ENCODE data around the gene TOM1. TPM values are rescaled to one million over a fixed set of nuclear protein-coding genes. Genes with fewer than 3 reads are reported as not detected.

Gene TOM1
- total and polyA plus RNA-seq, 4 donors: 17.9 to 53.0 (median 50.5) TPM

GRCh38 chr22:35319244-35319985 lies 19.7 kb downstream of the TOM1 start (continued):
- TF ChIP-seq REST (IDR thresholded peaks at IDR 0.05) (no peak), RXRA (IDR thresholded peaks at IDR 0.05) (no peak), YY1 (IDR thresholded peaks at IDR 0.05) (no peak), HNF4A (conservative IDR thresholded peaks at IDR 0.05) (no peak), FOXA1 (IDR thresholded peaks at IDR 0.05) (no peak), FOXA2 (IDR thresholded peaks at IDR 0.05) (no peak)

- peaks cover 0 to 5% (median under 1%) of the 10 kb centered on the region in 4 donors for H3K4me1 ChIP-seq (ENCODE audit: control insufficient read depth in 4 of 4, insufficient read depth in 4 of 4, low read length in 3 of 4)
- no peak overlapping the region for H3K27ac ChIP-seq (ENCODE audit: low read depth in 1 of 2, low read length in 2 of 2)
- H3K27me3 ChIP-seq (ENCODE audit: control insufficient read depth in 4 of 4, insufficient read depth in 4 of 4, low read length in 3 of 4): no peaks in the 10 kb centered on the region
- 62% methylated on average over 10 of the region's 10 CpGs for WGBS
- no peak overlapping the region for H3K4me3 ChIP-seq (ENCODE audit: low read depth in 1 of 3, low read length in 3 of 3)
- H3K9ac ChIP-seq (ENCODE audit: low read depth in 1 of 2, low read length in 2 of 2): no peak overlapping the region
- no peaks in the 10 kb centered on the region for H3K9me3 ChIP-seq (ENCODE audit: control insufficient read depth in 4 of 4, low read length in 3 of 4)
- no peak for DNase-seq (ENCODE audit: low spot score)
- H3K36me3 ChIP-seq (ENCODE audit: control insufficient read depth in 4 of 4, insufficient read depth in 3 of 4, low read depth in 1 of 4, low read length in 3 of 4): peaks cover 24 to 72% (median 47%) of the 10 kb centered on the region in 4 donors
- no peak for TF ChIP-seq ZBTB33 (IDR thresholded peaks at IDR 0.05)
- no peak for TF ChIP-seq HNF4G (IDR thresholded peaks at IDR 0.05)
- peak in 1 of 2 donors; percentile 29 for TF ChIP-seq RXRA (IDR thresholded peaks at IDR 0.05)
Observed at GRCh38 chr22:35322126-35322525, 22.4 kb downstream of the TOM1 start.

GRCh38 chr22:35322893-35323292 lies 23.2 kb downstream of the TOM1 start:
- no peak overlapping the region for H3K4me3 ChIP-seq (ENCODE audit: low read depth in 1 of 3, low read length in 3 of 3)
- no peak overlapping the region for H3K27ac ChIP-seq (ENCODE audit: low read depth in 1 of 2, low read length in 2 of 2)
- TF ChIP-seq MAX (IDR thresholded peaks at IDR 0.05): no peak
- no peak overlapping the region for H3K9ac ChIP-seq (ENCODE audit: low read depth in 1 of 2, low read length in 2 of 2)
- H3K4me1 ChIP-seq (ENCODE audit: control insufficient read depth in 4 of 4, insufficient read depth in 4 of 4, low read length in 3 of 4): peaks cover 1 to 11% (median 3%) of the 10 kb centered on the region in 4 donors
- no peaks in the 10 kb centered on the region for H3K27me3 ChIP-seq (ENCODE audit: control insufficient read depth in 4 of 4, insufficient read depth in 4 of 4, low read length in 3 of 4)
- WGBS: 94% methylated on average over 15 of the region's 15 CpGs
- no peak for DNase-seq (ENCODE audit: low spot score)
- H3K9me3 ChIP-seq (ENCODE audit: control insufficient read depth in 4 of 4, low read length in 3 of 4): no peaks in the 10 kb centered on the region
- peaks cover 26 to 74% (median 54%) of the 10 kb centered on the region in 4 donors for H3K36me3 ChIP-seq (ENCODE audit: control insufficient read depth in 4 of 4, insufficient read depth in 3 of 4, low read depth in 1 of 4, low read length in 3 of 4)

GRCh38 chr22:35323305-35323704 lies 23.6 kb downstream of the TOM1 start:
- DNase-seq (ENCODE audit: low spot score): no peak
- Histone ChIP-seq H3K9ac (ENCODE audit: low read depth in 1 of 2, low read length in 2 of 2) (no peak overlapping the region), H3K36me3 (ENCODE audit: control insufficient read depth in 4 of 4, insufficient read depth in 3 of 4, low read depth in 1 of 4, low read length in 3 of 4) (peaks cover 26 to 72% (median 51%) of the 10 kb centered on the region in 4 donors), H3K27ac (ENCODE audit: low read depth in 1 of 2, low read length in 2 of 2) (no peak overlapping the region), H3K4me3 (ENCODE audit: low read depth in 1 of 3, low read length in 3 of 3) (no peak overlapping the region), H3K27me3 (ENCODE audit: control insufficient read depth in 4 of 4, insufficient read depth in 4 of 4, low read length in 3 of 4) (no peaks in the 10 kb centered on the region), H3K9me3 (ENCODE audit: control insufficient read depth in 4 of 4, low read length in 3 of 4) (no peaks in the 10 kb centered on the region), H3K4me1 (ENCODE audit: control insufficient read depth in 4 of 4, insufficient read depth in 4 of 4, low read length in 3 of 4) (peaks cover 4 to 16% (median 6%) of the 10 kb centered on the region in 4 donors)
- WGBS: 96% methylated on average over 11 of the region's 11 CpGs
- TF ChIP-seq JUND (IDR thresholded peaks at IDR 0.05) (no peak), REST (IDR thresholded peaks at IDR 0.05) (no peak), MAX (IDR thresholded peaks at IDR 0.05) (no peak), RXRA (IDR thresholded peaks at IDR 0.05) (no peak), RAD21 (IDR thresholded peaks at IDR 0.05) (no peak), FOXA1 (IDR thresholded peaks at IDR 0.05) (no peak), HNF4A (conservative IDR thresholded peaks at IDR 0.05) (no peak), ATF3 (IDR thresholded peaks at IDR 0.05) (no peak)

Measured in liver (tissue), 9 donors.